Neural crest cell (in vitro differentiated cells): ENCODE measurements around the gene NFIX. TPM values are rescaled to one million over a fixed set of nuclear protein-coding genes. Genes with fewer than 3 reads are reported as not detected.

Source experiments
- DNase-seq: peaks from one replicate; pipeline ENCODE4 v3.0.0; 2021; ENCODE audit warnings: low read depth, mixed read lengths, low spot score
- H3K27ac Mint-ChIP-seq: one replicate; pipeline ENCODE4 v1.8.0; 2021; ENCODE audit warnings: mild to moderate bottlenecking, mixed read lengths; ENCODE audit not compliant: unreplicated experiment
- H3K27me3 Mint-ChIP-seq: 2 replicates; pipeline ENCODE4 v1.8.0; 2021; ENCODE audit warnings: low read depth, mild to moderate bottlenecking, mixed read lengths
- H3K36me3 Mint-ChIP-seq: 2 replicates; pipeline ENCODE4 v1.8.0; 2021; ENCODE audit warnings: low read depth, mild to moderate bottlenecking, mixed read lengths
- H3K4me1 Mint-ChIP-seq: 2 replicates; pipeline ENCODE4 v1.8.0; 2021; ENCODE audit warnings: mixed read lengths
- H3K4me3 Mint-ChIP-seq: one replicate; pipeline ENCODE4 v1.8.0; 2021; ENCODE audit warnings: mild to moderate bottlenecking, mixed read lengths
- H3K9me3 Mint-ChIP-seq: 2 replicates; pipeline ENCODE4 v1.8.0; 2021; ENCODE audit warnings: mixed read lengths
- total RNA-seq: library from RNA; stranded (reverse); gene quantifications from 2 replicates; pipeline ENCODE4 v1.2.1, GENCODE V29; 2021
- TF ChIP-seq, protein P1 (sequence below): fragments of 200-600 bp; sonication (generic); conservative IDR thresholded peaks from 2 replicates; pipeline ENCODE4 v1.5.0; 2021; ENCODE audit warnings: antibody characterized with exemption, mild to moderate bottlenecking

The NFIX gene
- total RNA-seq, 1 donor from 2014 or later: 0.68 TPM

DNA sequence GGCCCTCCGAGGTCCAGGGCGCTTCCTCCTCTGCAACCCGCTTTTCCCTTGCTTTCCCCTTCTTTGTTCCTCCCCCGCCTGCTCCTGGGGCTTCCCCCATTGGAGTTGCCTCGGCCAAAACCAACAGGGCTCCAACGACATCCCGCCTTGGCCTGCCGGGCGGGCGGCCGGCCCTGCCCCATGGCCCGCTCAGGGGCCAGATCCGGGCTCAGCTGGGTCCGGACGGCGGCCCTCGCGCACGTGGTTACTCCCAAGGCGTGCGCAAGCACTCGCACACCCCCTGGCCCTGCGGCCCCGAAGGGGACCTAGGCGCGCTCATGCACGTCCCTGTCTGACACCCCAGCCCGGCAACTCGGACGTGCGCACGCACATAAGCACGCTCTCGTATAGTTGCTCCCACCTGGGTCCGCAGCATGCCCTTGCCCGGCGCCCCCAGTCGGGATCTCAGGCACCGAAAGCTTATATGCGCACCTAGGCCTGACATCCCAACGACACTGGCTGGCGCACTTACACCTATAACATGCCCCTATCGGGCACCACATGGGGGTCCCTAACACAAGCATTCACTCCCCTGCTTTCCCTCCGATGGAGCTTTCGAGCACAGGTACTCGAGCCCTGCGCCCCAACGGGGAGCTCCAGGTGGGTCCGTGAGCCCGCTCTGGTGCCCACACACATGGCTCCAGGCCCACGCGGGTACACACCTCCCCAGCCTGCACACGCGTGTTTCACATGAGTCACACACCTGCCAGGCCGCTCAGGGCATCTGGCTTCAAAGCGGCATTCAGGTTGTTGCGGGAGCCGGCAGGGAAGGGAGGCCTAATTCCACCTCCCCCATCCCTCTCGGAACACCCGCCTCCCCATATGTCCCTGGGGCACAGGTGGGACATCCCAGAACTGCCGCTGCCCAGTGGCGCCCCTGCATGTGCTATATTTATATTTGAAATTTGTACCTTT is 15.0 kb downstream of the NFIX start:
- no peak for DNase-seq
- H3K27me3 Mint-ChIP-seq: peaks cover 96% of the 10 kb centered on the region
- H3K27ac Mint-ChIP-seq: no peak overlapping the region
- peaks cover 10% of the 10 kb centered on the region for H3K4me1 Mint-ChIP-seq
- H3K4me3 Mint-ChIP-seq: no peak overlapping the region
- H3K9me3 Mint-ChIP-seq: no peaks in the 10 kb centered on the region
- TF ChIP-seq, protein P1, sequence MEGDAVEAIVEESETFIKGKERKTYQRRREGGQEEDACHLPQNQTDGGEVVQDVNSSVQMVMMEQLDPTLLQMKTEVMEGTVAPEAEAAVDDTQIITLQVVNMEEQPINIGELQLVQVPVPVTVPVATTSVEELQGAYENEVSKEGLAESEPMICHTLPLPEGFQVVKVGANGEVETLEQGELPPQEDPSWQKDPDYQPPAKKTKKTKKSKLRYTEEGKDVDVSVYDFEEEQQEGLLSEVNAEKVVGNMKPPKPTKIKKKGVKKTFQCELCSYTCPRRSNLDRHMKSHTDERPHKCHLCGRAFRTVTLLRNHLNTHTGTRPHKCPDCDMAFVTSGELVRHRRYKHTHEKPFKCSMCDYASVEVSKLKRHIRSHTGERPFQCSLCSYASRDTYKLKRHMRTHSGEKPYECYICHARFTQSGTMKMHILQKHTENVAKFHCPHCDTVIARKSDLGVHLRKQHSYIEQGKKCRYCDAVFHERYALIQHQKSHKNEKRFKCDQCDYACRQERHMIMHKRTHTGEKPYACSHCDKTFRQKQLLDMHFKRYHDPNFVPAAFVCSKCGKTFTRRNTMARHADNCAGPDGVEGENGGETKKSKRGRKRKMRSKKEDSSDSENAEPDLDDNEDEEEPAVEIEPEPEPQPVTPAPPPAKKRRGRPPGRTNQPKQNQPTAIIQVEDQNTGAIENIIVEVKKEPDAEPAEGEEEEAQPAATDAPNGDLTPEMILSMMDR: no peak
- H3K36me3 Mint-ChIP-seq: no peaks in the 10 kb centered on the region

DNA sequence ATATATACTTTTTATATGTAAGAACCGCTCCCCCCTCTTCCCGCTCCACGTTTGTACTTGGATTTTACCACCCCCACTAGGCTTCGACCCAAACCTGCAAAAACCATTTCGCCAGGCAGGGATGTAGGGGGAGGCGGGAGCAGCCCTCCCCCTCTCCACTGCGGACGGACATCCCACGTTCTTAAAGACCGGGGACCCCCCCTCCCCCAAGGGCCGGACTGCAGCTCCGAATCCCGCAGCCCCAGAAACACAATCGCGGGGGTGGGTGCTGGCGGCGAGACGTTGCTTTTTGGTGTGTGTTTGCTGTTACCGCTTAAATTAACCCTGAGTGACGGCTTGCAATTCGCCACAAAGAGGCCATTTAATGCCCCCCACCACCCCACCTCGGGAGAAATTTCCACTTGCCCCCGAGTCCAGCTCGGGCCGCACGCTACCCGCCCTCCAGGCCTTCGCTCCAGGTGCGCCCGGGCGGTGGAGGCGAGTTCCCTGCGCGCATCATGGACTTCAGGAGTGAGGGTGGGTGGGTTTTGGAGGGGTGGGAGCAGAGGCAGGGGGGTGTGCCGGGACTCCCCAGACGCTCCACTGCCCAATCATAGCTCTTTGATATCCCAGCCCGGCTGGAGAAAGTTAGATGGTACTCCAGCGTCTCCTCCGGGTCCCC is 15.8 kb downstream of the NFIX start:
- no peak for DNase-seq
- Mint-ChIP-seq H3K27me3 (peaks cover 96% of the 10 kb centered on the region), H3K4me3 (no peak overlapping the region)

DNA sequence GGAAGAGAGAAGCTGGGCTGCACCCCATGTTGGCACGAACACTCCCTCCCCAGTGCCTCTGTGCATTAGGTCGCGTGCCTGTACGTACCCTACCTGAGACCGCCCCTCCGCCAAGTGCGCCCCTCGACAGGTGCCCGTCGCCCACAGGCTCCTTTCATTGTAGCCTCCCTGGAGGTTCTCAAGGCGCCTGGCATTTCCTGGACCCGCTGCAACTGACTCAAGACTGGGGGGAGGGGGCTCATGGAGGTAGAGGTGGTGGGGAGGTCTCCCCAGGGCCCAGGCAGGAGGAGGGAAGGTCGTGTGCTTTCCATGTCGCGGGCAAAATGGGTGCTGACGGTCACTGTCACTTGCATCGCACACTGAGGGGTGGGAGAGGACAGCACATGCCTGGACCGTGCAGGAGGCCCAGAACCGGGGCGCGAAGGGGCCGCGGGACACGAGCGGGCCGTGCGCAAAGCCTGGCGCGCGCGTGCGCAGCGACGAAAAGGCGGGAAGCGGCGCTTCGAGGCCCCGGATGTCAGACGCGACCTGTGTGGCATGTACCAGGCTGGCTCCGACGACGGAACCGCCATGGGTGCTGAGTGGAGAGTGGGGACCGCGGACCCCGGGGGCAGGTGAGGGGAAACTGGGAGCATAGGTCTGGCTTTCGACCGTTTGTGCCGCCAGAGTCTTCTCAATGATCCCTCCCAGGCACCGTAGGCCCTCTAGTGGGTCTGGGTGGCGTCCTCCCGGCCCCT is 16.5 kb downstream of the NFIX start:
- H3K27ac Mint-ChIP-seq: no peak overlapping the region
- TF ChIP-seq, protein P1: no peak
- H3K36me3 Mint-ChIP-seq: no peaks in the 10 kb centered on the region
- peaks cover 99% of the 10 kb centered on the region for H3K27me3 Mint-ChIP-seq
- no peaks in the 10 kb centered on the region for H3K9me3 Mint-ChIP-seq
- peaks cover 13% of the 10 kb centered on the region for H3K4me1 Mint-ChIP-seq
- H3K4me3 Mint-ChIP-seq: no peak overlapping the region
- no peak for DNase-seq

More for the DNA sequence above, 15.8 kb downstream of the NFIX start:
- no peaks in the 10 kb centered on the region for H3K9me3 Mint-ChIP-seq
- TF ChIP-seq, protein P1: no peak
- no peak overlapping the region for H3K27ac Mint-ChIP-seq
- no peaks in the 10 kb centered on the region for H3K36me3 Mint-ChIP-seq
- H3K4me1 Mint-ChIP-seq: peaks cover 10% of the 10 kb centered on the region

DNA sequence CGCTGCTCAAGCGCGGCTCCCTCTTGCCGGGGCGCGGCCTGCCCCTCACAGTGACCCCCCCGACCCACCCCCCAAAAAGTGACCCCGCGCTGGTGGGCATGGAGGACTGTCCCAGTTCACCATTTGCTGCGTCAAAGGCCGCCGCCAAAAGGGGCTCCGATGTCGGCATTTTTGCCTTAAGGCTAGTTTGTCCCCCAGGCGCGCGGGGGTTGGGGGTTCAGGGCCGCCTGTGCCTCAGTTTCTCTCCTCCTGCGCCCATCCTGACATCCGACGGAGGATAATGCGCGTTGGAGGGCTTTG is 17.1 kb downstream of the NFIX start:
- TF ChIP-seq, protein P1: no peak
- H3K27ac Mint-ChIP-seq: no peak overlapping the region
- peaks cover 99% of the 10 kb centered on the region for H3K27me3 Mint-ChIP-seq
- H3K9me3 Mint-ChIP-seq: no peaks in the 10 kb centered on the region
- DNase-seq: no peak
- no peaks in the 10 kb centered on the region for H3K36me3 Mint-ChIP-seq
- peaks cover 16% of the 10 kb centered on the region for H3K4me1 Mint-ChIP-seq
- H3K4me3 Mint-ChIP-seq: no peak overlapping the region
